ENCODE data around the gene NUDT19.
"Not testable (repeated sequence)": the region's sequence is repeated elsewhere in the genome, so short reads cannot be mapped to it uniquely, and the experiment has no call there.

The NUDT19 gene

GRCh38 chr19:32674931-32675719 is 16.5 kb upstream of the NUDT19 start, which contains the start of gene ANKRD27:
Gene ANKRD27, minus strand, starts transcription at chr19:32675180. Its CDS starts 16,165 bp downstream, at chr19:32659015.
- DNase-seq (ENCODE audit: low read depth, low spot score) = peak; percentile 95

- DNase-seq (ENCODE audit: low read depth, low spot score) = no peak
Measured at GRCh38 chr19:32675720-32676185, 15.9 kb upstream of the NUDT19 start, which contains the start of gene RGS9BP. Gene RGS9BP, plus strand, starts transcription at chr19:32675848. Its CDS starts 416 bp downstream, at chr19:32676264.

DNA sequence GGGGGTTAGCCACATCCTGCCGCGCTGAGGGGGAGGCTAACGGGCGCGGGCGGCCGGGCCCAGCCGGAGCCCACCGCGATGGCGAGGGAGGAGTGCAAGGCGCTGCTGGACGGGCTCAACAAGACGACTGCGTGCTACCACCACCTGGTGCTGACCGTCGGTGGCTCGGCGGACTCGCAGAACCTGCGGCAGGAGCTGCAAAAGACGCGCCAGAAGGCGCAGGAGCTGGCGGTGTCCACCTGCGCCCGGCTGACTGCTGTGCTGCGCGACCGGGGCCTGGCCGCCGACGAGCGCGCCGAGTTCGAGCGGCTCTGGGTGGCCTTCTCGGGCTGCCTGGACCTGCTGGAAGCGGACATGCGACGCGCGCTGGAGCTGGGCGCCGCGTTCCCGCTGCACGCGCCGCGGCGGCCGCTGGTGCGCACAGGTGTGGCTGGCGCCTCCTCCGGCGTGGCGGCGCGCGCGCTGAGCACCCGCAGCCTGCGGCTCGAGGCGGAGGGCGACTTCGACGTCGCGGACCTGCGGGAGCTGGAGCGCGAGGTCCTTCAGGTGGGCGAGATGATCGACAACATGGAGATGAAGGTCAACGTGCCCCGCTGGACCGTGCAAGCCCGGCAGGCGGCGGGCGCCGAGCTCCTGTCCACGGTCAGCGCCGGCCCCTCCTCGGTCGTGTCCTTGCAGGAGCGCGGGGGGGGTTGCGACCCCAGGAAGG is 15.3 kb upstream of the NUDT19 start:
- no peak for DNase-seq (ENCODE audit: low read depth, low spot score)

- DNase-seq (ENCODE audit: low read depth, low spot score) = no peak
Measured at GRCh38 chr19:32676895-32677359, 14.7 kb upstream of the NUDT19 start.

DNA sequence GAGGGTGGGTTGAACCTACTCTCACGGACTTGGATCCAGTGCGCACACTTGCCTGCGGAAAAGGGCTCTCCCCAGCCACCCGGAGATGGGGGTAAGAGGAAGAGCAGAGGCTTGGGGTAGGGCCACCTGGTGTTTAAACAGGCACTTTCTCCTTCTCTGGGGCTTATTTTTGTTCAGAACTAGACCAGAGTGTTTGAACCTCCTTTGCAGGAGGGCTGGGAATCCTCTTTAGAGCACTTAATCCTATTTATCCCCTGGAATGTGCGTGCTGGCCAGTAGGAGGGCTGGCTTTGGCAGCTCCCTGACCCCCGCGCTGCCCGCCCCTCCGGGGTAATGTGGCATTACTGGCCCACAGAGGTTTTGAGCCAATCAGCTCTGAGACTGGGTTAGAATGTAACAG is 14.0 kb upstream of the NUDT19 start:
- no peak for DNase-seq (ENCODE audit: low read depth, low spot score)

GRCh38 chr19:32680986-32681385 is 10.6 kb upstream of the NUDT19 start:
- no peak for DNase-seq (ENCODE audit: low read depth, low spot score)

GRCh38 chr19:32682317-32682716 is 9.3 kb upstream of the NUDT19 start:
- DNase-seq (ENCODE audit: low read depth, low spot score) = no peak

DNA sequence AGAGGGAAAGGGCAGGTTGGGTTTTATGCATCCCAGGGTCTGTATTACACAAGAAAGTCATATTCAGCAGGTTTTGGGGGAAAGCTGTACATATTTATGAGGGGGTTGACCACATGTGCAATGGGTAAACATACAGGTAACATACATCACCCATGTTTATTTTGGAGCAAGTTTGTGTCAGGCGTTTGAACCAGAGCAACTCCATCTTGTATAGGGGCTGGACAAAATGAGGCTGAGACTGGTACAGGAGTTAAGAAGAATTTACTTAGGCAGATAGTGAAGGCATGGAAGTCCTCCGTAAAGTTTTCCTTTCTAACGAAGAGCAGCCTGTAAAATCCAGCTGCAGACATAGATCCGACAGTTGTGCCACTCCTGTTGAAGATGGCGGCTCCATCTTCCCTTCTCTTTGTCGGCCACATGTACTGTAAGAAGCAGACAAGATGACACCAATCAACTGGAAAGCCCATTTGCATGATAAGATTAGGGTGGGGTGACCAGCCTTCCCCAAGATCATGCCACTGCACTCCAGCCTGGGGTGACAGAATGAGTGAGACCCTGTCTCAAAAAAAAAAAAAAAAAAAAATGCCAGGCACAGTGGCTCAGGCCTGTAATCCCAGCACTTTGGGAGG is 4.7 kb upstream of the NUDT19 start:
- no peak for DNase-seq (ENCODE audit: low read depth, low spot score)

- DNase-seq (ENCODE audit: low read depth, low spot score) = no peak
Measured at GRCh38 chr19:32687681-32688080, 3.9 kb upstream of the NUDT19 start.

- no peak for DNase-seq (ENCODE audit: low read depth, low spot score)
Measured at GRCh38 chr19:32688311-32688710, 3.3 kb upstream of the NUDT19 start.

- no peak for DNase-seq (ENCODE audit: low read depth, low spot score)
Measured at GRCh38 chr19:32691952-32692726, 518 bp downstream of the NUDT19 start.

GRCh38 chr19:32692727-32693061 is 1.1 kb downstream of the NUDT19 start:
- DNase-seq (ENCODE audit: low read depth, low spot score) = no peak

- DNase-seq (ENCODE audit: low read depth, low spot score) = not testable (repeated sequence)
Measured at GRCh38 chr19:32693151-32694108, 1.8 kb downstream of the NUDT19 start.

DNA sequence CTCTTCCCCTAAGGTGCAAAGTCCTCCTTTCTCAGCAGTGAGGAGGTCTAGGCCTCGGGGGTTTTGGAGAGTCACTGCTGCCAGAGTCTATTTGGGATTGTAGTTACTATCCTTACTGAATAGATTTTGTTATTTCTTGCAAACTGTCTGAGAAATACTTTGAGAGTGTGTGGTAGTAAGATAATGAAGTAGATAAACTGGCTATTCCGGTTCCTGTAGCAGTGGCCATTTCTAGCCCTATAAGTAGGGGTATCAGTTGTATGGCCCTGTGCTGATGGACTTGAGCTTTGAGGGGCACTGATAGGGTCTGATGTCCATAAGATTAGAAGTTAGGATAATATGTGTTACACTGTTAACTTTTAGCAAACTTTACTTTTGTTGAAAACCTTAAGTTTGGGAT is 2.7 kb downstream of the NUDT19 start:
- DNase-seq (ENCODE audit: low read depth, low spot score) = not testable (repeated sequence)

DNA sequence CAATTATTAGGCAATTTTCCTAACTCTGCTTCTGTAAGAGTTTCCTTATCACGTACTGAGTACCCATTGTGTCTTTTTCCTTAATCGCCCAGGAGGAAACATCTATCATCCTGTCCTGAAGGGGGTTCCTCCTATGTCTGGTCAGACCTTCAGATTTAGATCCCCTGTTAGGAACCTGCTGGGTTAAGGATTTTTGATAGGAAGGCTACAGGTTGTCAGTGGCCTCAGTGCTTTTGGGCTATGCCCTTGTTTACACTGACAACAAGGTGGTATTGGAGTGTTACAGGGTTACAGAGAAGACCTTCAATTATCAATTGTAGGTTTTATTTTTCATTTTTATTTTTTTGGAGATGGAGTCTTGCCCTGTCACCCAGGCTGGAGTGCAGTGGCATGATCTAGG is 3.2 kb downstream of the NUDT19 start:
- not testable (repeated sequence) for DNase-seq (ENCODE audit: low read depth, low spot score)

GRCh38 chr19:32695506-32695905 is 3.9 kb downstream of the NUDT19 start:
- not testable (repeated sequence) for DNase-seq (ENCODE audit: low read depth, low spot score)

- DNase-seq (ENCODE audit: low read depth, low spot score) = not testable (repeated sequence)
Measured at GRCh38 chr19:32696771-32697170, 5.2 kb downstream of the NUDT19 start.

DNA sequence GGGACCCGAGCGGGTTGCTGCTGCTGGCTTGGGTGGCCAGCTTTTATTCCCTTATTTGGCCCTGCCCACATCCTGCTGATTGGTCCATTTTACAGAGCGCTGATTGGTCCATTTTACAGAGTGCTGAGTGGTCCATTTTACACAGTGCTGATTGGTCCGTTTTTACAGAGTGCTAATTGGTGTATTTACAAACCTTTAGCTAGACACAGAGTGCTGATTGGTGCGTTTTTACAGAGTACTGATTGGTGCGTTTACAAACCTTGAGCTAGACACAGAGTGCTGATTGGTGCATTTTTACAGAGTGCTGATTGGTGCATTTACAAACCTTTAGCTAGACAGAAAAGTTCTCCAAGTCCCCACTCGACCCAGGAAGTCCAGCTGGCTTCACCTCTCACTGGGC is 8.5 kb downstream of the NUDT19 start:
- DNase-seq (ENCODE audit: low read depth, low spot score) = not testable (repeated sequence)

GRCh38 chr19:32702010-32702409 is 10.4 kb downstream of the NUDT19 start:
- no peak for DNase-seq (ENCODE audit: low read depth, low spot score)

- DNase-seq (ENCODE audit: low read depth, low spot score) = not testable (repeated sequence)
Measured at GRCh38 chr19:32704006-32704405, 12.4 kb downstream of the NUDT19 start.
